HK-2 (cell line): ENCODE measurements around the gene COX7A2.
A peak's percentile ranks its signal among the peaks of the same experiment; 100 is the strongest.

ENCODE experiments used
- DNase-seq: peaks from one replicate; pipeline ENCODE4 v3.0.0-alpha.2; 2018; ENCODE audit not compliant: unreplicated experiment

COX7A2 gene

GRCh38 chr6:75220357-75220756 lies 23.2 kb downstream of the COX7A2 start:
- DNase-seq, result no peak

GRCh38 chr6:75219263-75219662 lies 24.3 kb downstream of the COX7A2 start:
- DNase-seq, result no peak

- no peak for DNase-seq
Measured at GRCh38 chr6:75217193-75217592, 26.4 kb downstream of the COX7A2 start.

- no peak for DNase-seq
Measured at GRCh38 chr6:75215291-75215690, 28.3 kb downstream of the COX7A2 start.

GRCh38 chr6:75213732-75214131 lies 29.9 kb downstream of the COX7A2 start:
- DNase-seq, result no peak

GRCh38 chr6:75213112-75213511 lies 30.5 kb downstream of the COX7A2 start:
- no peak for DNase-seq

GRCh38 chr6:75211920-75212590 lies 31.5 kb downstream of the COX7A2 start:
- DNase-seq, result no peak

- no peak for DNase-seq
Measured at GRCh38 chr6:75210885-75211739, 32.5 kb downstream of the COX7A2 start.

GRCh38 chr6:75209184-75209723 lies 34.3 kb downstream of the COX7A2 start:
- no peak for DNase-seq

GRCh38 chr6:75208298-75209183 lies 35.1 kb downstream of the COX7A2 start:
- DNase-seq, result peak; percentile 79

GRCh38 chr6:75206576-75207342 lies 36.8 kb downstream of the COX7A2 start:
- no peak for DNase-seq

- peak; percentile 90 for DNase-seq
Measured at GRCh38 chr6:75205776-75206575, 37.6 kb downstream of the COX7A2 start, which contains the start of gene COL12A1. Gene COL12A1, minus strand, starts transcription at chr6:75206053. Its CDS starts 3,261 bp downstream, at chr6:75202792.

GRCh38 chr6:75204959-75205775 lies 38.4 kb downstream of the COX7A2 start:
- peak; percentile 70 for DNase-seq

GRCh38 chr6:75204217-75204958 lies 39.2 kb downstream of the COX7A2 start:
- peak; percentile 67 for DNase-seq

GRCh38 chr6:75203721-75204120 lies 39.9 kb downstream of the COX7A2 start:
- no peak for DNase-seq

GRCh38 chr6:75202676-75203131 lies 40.9 kb downstream of the COX7A2 start:
- DNase-seq, result no peak

- DNase-seq, result no peak
Measured at GRCh38 chr6:75201901-75202672, 41.5 kb downstream of the COX7A2 start.

- no peak for DNase-seq
Measured at GRCh38 chr6:75201021-75201420, 42.6 kb downstream of the COX7A2 start.
